ENCODE results near the gene POU6F2.

POU6F2 gene

DNA sequence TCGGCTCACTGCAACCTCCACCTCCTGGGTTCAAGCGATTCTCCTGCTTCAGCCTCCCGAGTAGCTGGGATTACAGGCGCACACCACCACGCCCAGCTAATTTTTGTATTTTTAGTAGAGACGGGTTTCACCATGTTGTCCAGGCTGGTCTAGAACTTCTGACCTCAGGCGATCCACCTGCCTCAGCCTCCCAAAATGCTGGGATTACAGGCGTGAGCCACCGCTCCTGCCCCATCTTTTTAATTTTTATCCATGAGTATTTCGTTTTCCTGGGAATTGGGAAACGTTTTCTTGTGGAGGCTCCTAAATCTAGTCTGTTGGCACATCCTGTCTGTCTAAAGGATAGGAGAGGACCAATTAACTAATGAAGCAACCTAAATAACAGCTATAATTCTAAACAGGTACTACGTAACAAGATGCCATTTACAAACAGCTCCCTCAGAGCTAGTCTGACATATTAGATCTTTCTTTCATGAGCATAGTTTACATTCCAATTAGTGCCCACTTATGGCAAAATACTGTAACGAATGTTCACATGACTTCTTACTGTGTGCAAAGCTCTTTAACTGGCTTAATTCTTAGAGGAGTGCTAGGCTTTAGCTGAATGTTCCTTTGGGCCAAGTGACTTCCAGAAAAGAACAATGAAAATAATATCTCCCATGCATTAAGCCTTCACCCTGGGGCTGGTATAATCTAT lies 437.5 kb downstream of the POU6F2 start:
- DNase-seq: no peak

GRCh38 chr7:39416866-39417265 lies 439.2 kb downstream of the POU6F2 start:
- no peak for DNase-seq

DNA sequence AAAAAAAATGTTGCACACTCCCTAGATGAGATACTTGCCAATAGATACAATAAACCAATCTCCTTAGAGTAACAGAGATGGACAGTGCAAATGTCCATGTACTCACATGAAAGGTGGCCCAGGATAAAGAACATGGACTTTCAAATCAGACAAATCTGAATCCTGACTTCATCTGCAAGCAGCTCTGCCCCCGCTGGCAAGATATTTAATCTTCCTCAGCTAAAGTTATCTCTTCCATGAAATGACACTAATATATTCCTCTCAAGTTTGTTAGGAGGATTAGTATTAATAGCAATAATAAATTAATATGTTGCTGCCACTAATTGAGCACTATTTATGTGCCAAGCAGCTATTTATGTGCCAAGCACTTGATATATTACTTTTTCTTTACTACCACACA lies 439.9 kb downstream of the POU6F2 start:
- no peak for DNase-seq

GRCh38 chr7:39421251-39421650 lies 443.5 kb downstream of the POU6F2 start:
- DNase-seq: no peak

- no peak for DNase-seq
Observed at GRCh38 chr7:39421661-39422060, 444.0 kb downstream of the POU6F2 start.

DNA sequence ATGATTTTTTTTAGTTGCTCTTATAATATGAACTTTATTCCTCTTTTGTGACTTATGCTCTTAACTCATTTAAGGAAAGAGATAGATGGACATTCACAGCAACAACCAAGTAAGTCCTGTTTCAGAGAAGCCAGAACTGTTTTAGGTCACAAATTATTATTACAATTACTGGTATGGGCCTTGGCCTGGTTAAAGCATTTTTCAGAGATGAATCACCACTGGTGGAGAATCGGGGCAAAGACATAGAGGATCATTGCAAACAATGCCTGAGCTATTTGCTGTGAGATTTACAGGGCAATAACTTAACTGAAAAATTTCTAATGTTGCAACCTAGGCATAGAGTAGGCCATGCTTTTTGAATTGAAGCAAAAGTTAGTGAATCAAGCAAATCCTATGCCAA lies 450.5 kb downstream of the POU6F2 start:
- DNase-seq: no peak

DNA sequence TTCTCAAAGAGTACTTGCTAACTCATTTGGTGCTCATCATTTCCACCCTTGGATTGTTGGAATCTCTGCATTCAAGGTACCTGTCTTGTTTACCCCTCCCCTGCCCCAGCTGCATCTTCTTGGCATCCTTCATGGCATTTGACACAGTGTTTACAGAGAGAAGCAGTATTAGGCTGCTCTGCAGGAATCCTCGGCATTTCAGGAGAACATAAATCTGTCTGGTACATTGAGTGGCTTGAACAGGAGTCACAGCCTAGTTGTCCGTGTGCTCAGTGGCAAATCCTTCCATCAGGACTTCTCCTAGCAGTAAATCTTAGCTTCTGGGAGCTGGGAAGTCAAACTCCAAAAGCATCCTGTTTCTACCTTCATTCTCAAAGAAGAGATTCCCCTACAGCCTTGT lies 451.7 kb downstream of the POU6F2 start:
- no peak for DNase-seq

GRCh38 chr7:39430441-39430840 lies 452.7 kb downstream of the POU6F2 start:
- no peak for DNase-seq

DNA sequence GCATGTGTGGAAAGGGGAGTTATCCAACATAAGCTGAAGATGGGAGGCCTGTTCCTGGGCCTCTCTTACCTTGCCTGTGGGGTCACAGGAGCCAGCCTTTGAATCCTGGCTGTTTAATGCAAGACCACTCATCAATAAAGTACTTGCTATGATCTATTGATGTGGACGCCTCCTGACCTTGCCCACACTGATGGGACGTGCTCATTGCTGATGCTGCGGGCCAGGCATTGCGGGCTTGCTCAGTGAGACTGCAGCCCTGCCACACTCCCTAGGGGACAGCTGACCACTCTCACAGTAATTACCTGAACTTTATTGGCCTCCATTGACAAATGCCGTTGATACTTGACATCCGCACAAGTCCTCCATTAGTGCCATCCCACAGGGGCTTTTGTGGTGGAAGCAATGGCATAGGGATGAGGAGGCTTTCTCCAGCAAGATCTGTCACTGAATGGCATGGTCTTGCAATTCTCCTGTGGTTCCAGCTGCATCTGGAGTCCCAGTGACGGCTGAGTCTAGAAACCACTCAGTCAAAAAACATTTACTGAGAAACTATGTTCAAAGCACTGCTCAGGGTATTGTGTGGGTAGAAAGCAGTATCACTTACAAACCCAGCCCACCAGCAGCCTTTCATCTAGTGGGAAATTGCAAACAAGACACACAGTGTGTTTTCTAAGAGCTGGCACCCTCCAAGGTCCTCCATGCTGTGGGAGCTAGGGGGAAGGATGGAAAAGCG lies 453.4 kb downstream of the POU6F2 start:
- no peak for DNase-seq

- DNase-seq: no peak
Observed at GRCh38 chr7:39432368-39432767, 454.7 kb downstream of the POU6F2 start.

- no peak for DNase-seq
Observed at GRCh38 chr7:39432807-39433416, 455.2 kb downstream of the POU6F2 start.

- DNase-seq: no peak
Observed at GRCh38 chr7:39433550-39433949, 455.8 kb downstream of the POU6F2 start.

DNA sequence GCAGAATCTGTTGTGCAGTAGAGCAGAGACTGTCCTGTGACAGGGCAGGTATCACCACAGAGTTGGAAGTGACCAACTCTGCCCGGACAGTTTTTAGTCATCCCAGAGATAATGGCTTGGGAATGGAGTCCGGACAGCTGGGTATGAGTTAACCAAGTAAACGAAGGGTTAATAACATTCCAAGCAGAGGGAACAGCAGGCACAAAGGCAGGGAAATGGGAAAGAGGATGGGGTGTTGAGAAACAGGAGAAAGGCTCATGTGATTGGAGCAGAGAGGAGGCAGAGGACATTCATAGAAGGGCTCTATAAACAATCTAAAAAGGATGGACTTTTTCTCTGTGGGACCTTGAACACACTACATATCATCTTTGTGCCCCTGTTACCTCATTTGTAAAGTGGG lies 456.3 kb downstream of the POU6F2 start:
- no peak for DNase-seq

DNA sequence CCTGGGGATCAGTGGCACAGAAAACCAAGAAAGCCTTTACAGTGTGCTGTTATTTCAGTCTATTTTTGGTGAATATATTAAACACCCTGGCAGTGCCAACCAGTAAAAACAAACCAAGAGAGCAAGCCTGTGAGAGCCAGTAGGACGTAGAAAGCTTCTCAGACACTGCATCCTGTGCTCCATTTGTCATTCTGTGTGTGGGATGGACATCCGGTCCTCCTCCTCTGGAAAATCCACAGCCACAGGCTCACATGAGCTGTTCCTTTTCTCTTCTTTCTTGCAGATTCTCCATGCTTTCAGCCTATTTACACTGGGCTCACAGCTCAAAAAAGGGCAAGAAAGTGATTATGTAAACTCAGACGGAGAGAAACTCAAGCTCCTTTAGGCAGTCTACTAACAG lies 468.8 kb downstream of the POU6F2 start:
- no peak for DNase-seq

GRCh38 chr7:39451901-39452300 lies 474.2 kb downstream of the POU6F2 start:
- no peak for DNase-seq

DNA sequence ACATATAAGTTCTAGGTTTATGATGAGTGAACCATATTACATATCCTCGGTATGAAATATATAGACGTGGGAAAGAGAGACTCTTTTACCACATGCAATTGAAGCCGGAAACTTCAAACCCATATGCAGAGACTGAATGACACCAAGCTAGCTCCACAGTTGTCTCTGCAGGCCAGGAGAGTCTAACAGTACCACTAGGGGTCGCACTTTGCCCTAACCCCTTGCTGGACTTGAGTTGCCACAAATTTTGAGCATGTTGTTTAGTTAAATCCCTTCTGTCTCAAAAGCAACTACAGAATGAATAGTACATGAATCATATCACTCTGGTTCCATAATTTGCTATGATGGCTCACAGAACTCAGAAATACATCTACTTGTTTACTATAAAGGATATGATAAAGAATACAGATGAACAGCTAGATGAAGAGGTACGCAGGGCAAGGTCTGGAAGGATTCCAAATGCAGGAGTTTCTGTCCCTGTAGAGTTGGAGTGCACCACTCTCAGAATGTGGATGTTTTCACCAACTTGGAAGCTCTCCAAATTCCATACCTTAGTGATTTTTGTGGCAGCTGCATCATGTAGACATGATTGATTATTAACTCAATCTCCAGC lies 476.1 kb downstream of the POU6F2 start:
- no peak for DNase-seq

GRCh38 chr7:39458061-39458745 lies 480.5 kb downstream of the POU6F2 start:
- DNase-seq: no peak

- DNase-seq: no peak
Observed at GRCh38 chr7:39459636-39460035, 481.9 kb downstream of the POU6F2 start.

DNA sequence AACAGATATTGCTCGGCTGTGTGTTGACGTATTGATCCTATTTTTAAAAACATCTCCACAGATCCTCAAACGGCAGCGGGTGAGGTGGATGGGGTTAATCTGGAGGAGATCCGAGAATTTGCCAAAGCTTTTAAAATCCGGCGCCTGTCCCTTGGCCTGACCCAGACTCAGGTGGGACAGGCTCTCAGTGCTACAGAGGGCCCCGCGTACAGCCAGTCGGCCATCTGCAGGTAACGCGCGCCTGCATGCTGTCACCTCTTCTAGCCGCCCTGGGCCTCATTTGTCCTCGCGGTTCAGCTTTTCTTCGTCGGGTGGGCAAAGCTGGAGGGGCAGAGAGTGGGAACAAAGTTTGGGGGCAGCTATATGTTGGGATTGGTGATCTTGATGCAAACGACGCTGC lies 482.8 kb downstream of the POU6F2 start:
- DNase-seq: no peak

GRCh38 chr7:39461263-39461820 lies 483.6 kb downstream of the POU6F2 start:
- DNase-seq: no peak

DNA sequence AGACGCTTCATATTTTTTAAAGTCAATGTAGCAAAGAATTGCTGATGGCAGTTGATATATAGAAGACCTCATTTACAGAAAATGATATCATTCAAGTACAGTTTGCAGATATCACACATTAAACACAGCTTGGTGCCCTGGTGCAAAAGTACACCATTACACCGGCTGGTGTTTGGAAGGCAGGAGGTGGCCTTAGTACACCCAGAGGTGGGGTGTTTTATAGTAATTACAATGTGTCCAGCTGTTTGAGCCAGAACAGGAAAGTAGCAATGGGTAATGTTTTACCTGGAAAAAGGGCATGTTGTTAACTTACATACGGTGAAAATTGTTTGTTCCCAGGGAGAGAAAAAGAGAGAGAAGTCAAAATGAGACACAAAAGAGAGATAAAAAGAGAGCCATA lies 485.5 kb downstream of the POU6F2 start:
- no peak for DNase-seq

- DNase-seq: no peak
Observed at GRCh38 chr7:39464350-39465054, 486.8 kb downstream of the POU6F2 start.

Measured in NCI-H2081 treated with DMSO at 0.1 percent for 48 hours (cell line).